ENCODE data around the gene SGO1. TPM values are rescaled to one million over a fixed set of nuclear protein-coding genes. Genes with fewer than 3 reads are reported as not detected.

The SGO1 gene
- total RNA-seq = 0.36 and 0.88 TPM in 2 replicates

GRCh38 chr3:20185679-20186599 is at the start of gene SGO1:
TSS of gene SGO1 (minus strand) at chr3:20186206. CDS start at chr3:20184027, 2,179 bp downstream.
- H3K4me2 ChIP-seq (ENCODE audit: insufficient read depth, low read length) = peak within 1 kb of the TSS; percentile 94
- no peaks in the 10 kb centered on the region for H3K9me3 ChIP-seq (ENCODE audit: low read depth, low read length)
- H3K36me3 ChIP-seq (ENCODE audit: insufficient read depth, low read length) = no peaks in the 10 kb centered on the region
- peak within 1 kb of the TSS; percentile 99 for H2AFZ ChIP-seq (ENCODE audit: low read length)
- H3K4me1 ChIP-seq (ENCODE audit: insufficient read depth, low read length) = peaks cover 11% of the 10 kb centered on the region
- H3K79me2 ChIP-seq (ENCODE audit: insufficient read depth, low read length) = peaks cover 17% of the 10 kb centered on the region
- DNase-seq (ENCODE audit: insufficient read length, low spot score, missing footprints) = peak; percentile 98
- no peaks in the 10 kb centered on the region for H4K20me1 ChIP-seq (ENCODE audit: insufficient read depth, low read length)
- TF ChIP-seq CTCF (IDR thresholded peaks at IDR 0.05; ENCODE audit: extremely low read depth, low read depth, low read length) = no peak
- H3K27me3 ChIP-seq (ENCODE audit: insufficient read depth, low read length) = no peaks in the 10 kb centered on the region
- H3K27ac ChIP-seq (ENCODE audit: low read depth, low read length) = peak within 1 kb of the TSS; percentile 94
- H3K4me3 ChIP-seq (ENCODE audit: insufficient read depth, low read length) = peak within 1 kb of the TSS; percentile 90

GRCh38 chr3:20235796-20236195 is 49.8 kb upstream of the SGO1 start:
- H4K20me1 ChIP-seq (ENCODE audit: insufficient read depth, low read length) = no peaks in the 10 kb centered on the region
- H3K4me3 ChIP-seq (ENCODE audit: insufficient read depth, low read length) = no peak overlapping the region
- H3K27ac ChIP-seq (ENCODE audit: low read depth, low read length) = no peak overlapping the region
- H3K9me3 ChIP-seq (ENCODE audit: low read depth, low read length) = no peaks in the 10 kb centered on the region
- TF ChIP-seq CTCF (IDR thresholded peaks at IDR 0.05; ENCODE audit: extremely low read depth, low read depth, low read length) = no peak
- H3K27me3 ChIP-seq (ENCODE audit: insufficient read depth, low read length) = no peaks in the 10 kb centered on the region
- H3K4me2 ChIP-seq (ENCODE audit: insufficient read depth, low read length) = no peak overlapping the region
- H3K4me1 ChIP-seq (ENCODE audit: insufficient read depth, low read length) = no peaks in the 10 kb centered on the region
- H2AFZ ChIP-seq (ENCODE audit: low read length) = no peak overlapping the region
- H3K36me3 ChIP-seq (ENCODE audit: insufficient read depth, low read length) = no peaks in the 10 kb centered on the region
- H3K79me2 ChIP-seq (ENCODE audit: insufficient read depth, low read length) = no peaks in the 10 kb centered on the region
- DNase-seq (ENCODE audit: insufficient read length, low spot score, missing footprints) = no peak

GRCh38 chr3:20232906-20233780 is 47.1 kb upstream of the SGO1 start:
- Histone ChIP-seq H3K4me1 (ENCODE audit: insufficient read depth, low read length) (no peaks in the 10 kb centered on the region), H3K27me3 (ENCODE audit: insufficient read depth, low read length) (no peaks in the 10 kb centered on the region), H2AFZ (ENCODE audit: low read length) (no peak overlapping the region), H4K20me1 (ENCODE audit: insufficient read depth, low read length) (no peaks in the 10 kb centered on the region), H3K79me2 (ENCODE audit: insufficient read depth, low read length) (no peaks in the 10 kb centered on the region), H3K27ac (ENCODE audit: low read depth, low read length) (no peak overlapping the region), H3K4me3 (ENCODE audit: insufficient read depth, low read length) (no peak overlapping the region), H3K36me3 (ENCODE audit: insufficient read depth, low read length) (no peaks in the 10 kb centered on the region), H3K9me3 (ENCODE audit: low read depth, low read length) (no peaks in the 10 kb centered on the region), H3K4me2 (ENCODE audit: insufficient read depth, low read length) (no peak overlapping the region)
- DNase-seq (ENCODE audit: insufficient read length, low spot score, missing footprints) = no peak
- TF ChIP-seq CTCF (IDR thresholded peaks at IDR 0.05; ENCODE audit: extremely low read depth, low read depth, low read length) = no peak

Data from osteoblast (primary cell).